Anterior cingulate cortex (tissue), 58 donors: Measurements from ENCODE around the gene SVIL.

Source experiments
- DNase-seq, 58 donors: peaks; one replicate each; lab custom pipeline; 2025; lab: John Stamatoyannopoulos, UW

The SVIL gene

DNA sequence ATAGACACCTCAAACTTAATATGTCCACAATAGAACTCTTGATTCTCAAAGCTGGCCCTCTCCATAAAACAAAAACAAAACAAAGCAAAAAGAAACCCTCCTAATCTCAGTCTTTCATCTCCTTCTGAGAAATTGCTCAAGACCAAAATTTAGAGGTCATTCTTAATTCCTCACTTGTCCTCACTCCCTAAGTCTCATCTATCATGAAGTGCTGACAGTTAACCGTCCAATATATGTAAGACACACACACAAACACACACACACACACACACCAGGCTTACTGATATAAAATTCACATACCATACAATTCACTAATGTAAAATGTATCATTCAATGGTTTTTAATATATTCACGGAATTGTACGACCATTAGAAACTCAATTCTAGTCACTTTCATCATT, 17.0 kb upstream of the SVIL start:
- no peak for DNase-seq

DNA sequence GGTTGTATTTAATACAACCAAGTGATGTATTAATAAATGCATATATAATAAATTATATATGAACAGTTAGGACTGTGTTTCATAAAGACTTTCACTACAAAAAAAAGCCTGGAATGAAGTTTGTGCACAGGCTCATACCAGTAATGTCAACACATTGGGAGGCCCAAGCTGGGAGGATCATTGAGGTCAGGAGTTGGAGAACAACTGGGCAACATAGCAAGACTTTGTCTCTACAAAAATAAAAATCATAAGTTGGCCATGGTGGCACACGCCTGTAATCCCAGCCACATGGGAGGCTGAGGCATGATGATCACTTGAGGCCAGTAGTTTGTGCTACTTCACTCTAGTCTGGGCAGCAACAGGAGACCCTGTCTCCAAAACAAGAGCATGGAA, 15.8 kb upstream of the SVIL start:
- DNase-seq, result no peak

DNA sequence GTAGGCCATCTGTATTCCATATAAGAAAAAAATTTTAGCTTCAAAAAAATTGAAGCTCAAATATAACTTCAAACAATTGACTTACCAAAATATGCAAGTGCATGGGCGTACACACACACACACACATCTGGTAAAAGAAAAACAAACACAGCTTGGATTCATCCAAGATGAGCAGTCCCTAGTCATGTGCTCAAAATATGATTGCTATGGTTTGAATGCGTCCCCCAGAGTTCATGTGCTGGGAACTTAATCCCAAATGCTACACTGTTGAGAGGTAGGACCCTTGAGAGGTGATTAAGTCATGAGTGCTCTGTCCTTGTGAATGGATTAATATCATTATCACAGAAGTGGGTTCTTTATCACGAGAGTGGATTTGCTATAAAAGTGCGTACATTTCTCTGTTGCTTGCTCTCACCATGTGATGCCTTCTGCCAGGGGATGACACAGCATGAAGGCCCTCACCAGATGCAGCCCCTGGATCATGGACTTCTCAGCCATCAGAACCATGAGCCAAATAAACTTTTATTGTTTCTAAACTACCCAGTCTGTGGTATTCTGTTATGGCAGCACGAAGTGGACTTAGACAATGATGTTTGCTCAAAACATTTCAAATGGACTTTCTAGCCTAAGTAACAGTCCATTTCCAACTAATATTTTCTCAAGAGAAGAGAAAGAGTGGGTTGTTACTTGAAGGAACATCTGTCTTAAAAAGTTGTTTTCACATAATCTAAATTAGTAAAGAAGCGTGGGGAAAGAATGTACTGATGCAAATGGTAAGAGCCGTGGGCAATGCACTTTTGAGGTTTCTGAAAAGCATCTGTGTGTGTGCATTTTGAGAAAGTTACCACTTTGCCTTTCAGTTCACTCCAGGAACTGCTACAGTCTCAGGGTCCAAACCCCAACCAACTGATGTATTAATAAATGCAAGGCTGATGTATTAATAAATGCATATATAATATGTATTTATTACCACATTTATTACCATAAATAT, 15.1 kb upstream of the SVIL start:
- DNase-seq, result no peak

DNA sequence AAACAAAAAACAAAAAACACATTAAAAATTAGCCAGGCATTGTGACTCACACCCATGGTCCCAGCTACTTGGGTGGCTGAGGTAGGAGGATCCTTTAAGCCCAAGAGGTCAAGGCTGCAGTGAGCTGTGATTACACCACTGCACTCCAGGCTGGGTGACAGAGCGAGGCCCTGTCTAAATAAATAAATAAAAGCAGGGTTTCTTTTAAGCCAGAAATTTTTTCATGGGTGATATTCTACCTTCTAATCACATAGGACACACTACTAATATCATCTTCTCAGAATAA, 14.2 kb upstream of the SVIL start:
- no peak for DNase-seq

DNA sequence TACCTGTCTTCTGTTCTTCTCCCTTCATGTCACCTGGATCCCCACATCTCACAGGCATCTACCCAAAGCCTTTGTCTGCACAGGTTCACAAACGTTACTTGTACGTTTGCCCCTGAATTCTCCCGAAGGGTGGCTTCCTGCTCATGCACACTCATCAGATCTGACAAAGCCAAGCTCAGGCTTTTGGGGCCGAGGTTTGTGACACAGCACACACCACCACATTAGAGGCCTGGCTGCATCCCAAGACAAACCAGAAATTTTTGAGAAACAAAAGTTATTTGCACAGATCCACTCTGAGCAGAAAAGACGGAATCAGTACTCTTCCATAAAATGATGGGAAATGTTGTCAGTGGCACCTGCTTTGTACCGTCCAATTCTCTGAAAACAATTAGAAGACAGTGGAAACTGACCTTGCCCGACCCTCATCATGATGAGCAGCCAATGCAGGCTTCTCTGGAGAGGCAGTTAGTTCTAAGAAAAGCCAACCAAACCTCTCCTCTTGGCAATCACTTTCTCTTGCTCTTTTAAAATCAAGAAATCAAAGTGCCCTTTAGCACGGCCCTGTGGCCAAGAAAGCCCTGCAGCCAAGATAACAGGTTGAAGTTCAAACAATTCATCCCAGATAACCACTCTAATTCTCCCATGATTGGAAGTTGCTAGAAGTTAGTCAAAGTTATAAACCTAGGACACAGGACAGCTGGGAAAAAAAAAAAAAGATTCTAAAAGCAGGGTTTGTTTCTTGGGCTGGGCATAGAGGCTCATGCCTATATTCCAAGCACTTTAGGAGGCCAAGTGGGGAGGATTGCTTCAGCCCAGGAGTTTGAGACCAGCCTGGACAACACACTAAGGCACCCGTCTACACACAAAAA, 13.6 kb upstream of the SVIL start:
- DNase-seq, result no peak

DNA sequence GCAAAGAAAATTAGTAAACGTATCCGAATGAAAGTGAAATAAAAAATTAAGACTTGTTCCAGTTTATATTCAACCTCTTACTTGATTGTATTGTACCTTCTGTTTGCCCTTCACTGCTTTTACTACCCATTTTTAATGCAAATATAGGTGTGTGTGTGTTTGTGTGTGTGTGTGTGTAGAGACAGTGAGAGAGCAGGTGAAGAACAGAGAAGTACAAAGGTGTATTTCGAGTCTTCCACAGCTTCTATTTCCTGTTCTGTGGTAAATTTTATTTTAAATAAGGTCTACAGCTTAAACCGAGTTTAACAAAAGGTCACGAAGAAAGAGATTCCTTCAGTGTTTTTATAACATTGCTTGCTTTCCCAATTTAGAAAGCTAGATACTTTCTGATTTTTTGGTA, 12.7 kb upstream of the SVIL start:
- DNase-seq, result no peak

DNA sequence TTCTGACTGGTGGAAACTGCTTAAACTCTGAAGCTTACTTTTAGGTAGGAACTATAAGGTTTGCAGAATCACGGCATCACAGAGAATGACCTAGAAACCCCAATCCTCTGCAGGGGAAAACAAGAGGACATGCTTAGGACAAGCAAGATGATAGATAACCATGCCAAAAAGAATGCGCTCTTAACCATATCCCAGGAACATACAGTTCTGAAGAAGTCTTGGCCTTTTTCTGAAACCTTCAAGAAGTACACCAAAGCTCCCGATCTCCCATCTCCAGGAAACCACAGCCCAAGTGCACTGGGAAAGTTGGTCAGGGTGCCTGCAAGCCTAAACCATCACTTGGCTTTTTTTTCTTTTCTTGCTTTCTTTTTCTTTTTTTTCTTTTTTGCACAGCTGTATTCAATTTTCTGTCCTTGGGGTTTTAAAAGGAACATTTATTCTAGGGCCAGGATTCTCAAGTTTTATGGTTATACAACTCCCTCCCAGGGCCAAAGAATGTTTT, 12.2 kb upstream of the SVIL start:
- DNase-seq, result no peak

DNA sequence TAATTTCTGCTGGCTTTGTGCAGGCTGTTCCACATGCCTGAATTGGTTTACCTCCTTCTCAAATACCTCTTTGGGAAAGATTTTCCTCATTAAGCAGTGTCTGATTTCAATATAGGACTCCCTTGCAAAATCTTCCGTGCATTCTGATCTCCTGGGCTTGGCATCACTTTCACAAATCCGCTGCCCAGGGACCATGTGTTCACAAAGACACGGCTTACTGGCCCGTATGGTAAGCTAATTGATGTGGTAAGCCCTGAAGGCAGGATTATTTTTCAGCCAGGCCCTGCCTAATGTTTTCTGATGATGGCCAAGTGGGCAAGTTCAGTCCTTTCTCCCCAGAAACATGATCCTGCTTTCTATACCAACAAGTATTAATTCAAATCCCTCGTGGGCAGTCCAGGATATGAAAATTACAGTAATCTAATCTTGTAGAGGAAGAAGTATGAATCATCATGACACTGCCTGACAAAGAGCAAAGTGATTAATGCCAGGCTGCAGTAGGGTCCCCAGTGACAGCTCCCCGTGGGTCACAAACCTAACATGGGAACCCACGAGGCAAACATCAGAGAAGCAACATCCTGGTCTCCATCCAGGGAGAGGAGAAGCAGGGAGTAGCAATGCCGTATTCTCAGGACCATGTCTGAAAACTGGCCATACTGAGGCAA, 11.6 kb upstream of the SVIL start:
- DNase-seq, result no peak

DNA sequence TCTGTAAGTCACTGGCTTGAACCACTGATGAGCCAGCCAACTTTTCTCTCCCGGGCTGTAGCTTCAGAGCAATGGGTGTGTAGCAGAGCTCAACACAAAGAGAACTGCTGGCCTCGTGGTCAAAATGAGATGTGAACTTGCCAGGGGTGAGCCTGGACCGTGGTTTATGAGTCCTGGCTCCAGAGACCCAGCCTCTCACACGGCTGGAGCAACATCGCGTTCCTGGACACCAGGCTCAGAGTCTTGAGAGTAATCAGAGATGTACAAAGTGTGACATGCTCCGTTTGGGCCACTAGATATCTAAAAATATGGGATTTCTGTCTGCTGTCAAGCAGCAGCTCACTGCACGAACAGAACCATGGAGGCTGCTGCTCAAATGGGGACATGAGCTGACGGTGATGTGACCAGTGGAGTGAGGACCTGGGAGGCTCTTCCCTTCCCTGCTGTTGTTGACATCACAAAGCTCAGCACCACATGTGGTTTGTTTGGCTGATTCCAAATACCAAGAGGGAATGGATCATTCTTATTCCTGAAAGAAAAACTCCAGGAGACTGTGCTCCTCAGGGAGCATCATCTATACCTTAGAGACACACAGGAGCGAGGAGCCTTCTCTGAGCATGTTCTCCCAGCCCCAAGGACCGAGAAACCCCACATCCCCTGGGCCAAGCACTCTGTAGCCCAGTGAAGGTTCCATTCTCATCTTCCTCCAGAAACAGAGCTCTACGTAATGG, 9.2 kb upstream of the SVIL start:
- no peak for DNase-seq

DNA sequence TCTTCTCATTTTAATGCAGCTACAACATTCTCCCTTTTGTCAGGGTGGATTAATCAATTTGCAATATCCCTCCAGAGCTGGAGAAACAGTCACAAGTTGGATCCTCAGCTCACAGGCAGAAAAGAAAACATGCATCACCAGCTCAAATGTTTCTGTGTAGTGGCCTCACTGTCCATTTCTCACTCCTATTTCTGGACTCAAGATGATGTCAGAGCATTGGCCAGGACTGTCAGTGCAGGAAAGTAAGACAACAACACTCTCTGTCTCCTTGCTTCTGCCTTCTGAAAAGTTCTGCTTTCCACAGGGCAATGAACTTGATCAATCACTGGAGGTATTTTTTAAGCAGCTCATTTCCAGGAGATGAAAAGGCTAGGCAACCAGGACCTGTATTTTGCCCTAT, 8.2 kb upstream of the SVIL start:
- DNase-seq, result no peak

DNA sequence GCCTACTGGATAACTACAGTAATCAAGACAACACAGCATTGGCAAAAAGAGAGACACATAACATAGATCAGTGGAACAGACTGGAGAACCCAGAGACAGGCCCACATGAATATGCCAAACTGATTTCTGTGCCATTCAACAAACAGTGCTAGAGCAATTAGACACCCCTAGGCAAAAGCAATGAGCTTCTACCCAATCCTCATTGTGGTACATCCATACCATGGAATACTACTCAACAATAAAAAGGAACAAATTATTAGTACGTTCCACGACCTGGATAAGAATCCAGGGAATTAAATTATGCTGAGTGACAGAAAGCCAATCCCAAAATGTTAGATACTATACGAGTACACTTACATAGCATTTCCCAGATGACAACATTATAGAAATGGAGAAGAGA, 2.8 kb upstream of the SVIL start:
- no peak for DNase-seq

DNA sequence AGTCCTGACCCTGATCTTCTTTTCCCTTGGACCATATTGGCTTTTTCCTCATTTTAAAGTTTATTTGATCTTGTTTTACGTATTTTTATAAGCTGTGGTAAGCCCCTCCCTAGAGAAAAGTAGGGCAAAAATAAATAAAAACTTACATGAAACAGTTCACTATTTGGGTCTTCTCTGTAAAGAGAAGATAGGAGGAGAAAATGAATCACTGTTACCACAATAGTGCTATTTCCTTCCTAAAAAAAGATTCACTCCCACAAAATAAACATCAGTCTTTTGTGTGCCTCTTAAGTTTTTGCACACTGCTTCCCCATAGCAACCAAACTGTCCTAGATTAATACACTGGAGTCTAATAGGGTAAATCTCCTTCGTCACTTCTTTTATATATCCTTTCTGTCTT, 1.4 kb upstream of the SVIL start:
- DNase-seq, result no peak

DNA sequence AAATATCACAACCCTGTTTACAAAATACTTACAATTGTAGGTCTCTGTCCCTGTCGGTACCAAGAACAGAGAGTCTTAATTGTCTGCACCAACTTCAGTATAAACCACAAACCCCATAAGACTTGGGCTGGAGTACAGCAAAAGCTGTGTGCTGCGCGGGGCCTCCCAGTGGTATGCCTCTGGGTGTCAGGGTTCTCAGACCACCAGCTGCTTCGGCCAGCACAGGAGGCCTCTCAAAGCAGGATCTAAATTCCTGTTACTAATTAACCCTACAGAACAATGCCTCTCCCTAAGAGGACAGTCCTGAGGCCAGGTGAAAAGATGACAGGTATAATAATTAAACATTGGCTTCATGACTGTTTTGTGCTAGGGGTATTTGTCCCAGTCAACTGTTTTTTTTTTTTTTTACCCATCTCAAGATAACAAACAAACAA, 957 bp upstream of the SVIL start:
- no peak for DNase-seq

DNA sequence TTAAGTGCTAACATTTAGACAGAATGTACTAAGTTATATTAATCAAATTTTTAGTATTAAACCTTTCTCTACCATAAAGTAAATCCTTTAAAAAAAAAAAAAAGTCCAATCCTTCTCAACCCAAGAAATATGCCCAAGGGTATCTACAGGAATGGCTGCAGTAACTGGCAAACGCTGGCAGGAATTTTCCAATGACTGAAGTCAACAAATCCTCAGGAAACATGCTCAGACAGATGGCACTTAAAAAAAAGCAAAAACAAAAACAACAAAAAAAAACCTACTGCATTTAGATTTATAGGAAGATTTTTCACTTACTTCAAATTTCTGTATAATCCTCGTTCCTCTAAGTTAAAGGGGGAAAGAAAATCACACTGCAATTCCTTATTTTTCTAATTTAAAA, 666 bp downstream of the SVIL start:
- DNase-seq, result no peak

DNA sequence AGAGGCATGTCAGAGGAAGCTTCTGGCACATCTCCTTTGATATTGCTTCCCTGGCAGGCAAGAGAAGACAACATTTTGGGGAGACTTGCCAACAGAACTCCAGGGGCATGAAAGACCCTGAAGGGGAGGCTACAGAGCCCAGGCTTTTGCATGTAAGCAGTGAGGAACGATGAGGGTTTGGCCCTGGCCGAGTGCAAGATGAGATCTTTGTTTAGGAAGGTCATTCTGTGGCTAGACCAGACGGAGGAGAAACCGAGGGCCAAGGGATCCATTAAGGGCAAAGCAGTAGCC, 3.8 kb downstream of the SVIL start:
- no peak for DNase-seq

DNA sequence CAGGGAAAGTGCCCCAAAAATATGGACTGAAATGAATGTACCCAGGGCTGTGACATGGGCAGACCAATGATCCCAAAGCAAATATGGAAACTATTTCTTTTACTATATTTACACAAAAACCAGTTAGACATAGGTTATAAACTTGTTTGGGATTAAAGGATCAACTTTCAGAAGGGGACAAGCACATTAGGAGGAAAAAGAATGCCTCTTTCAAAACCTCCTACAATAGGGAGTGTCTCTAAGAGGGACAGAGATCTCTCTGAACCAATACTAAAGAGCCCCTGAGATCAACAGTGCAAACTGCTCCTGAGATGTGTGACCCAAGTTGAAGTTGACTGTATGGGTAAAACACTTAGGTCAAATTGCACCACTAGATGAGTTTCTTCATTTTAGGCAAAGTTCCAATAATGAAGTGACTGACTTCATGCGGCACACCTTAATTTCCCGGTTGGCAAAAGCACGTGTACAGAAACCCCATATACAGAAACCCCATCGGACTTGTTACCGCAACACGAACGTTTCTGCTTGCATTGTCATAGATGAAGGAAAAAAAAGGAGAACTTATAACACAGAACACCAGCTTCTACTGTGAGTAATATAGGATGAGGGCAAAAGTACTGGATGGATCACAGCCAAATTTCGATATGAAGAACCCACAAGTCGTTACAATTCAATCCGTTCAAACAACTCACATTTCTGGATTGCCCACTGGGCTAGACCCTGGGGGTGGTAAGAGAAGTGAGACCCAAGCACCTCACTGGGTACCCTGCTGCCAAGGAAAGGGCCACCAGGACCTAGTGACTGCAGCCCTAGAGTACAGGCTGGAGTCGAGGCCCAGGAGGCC, 4.3 kb downstream of the SVIL start:
- no peak for DNase-seq

DNA sequence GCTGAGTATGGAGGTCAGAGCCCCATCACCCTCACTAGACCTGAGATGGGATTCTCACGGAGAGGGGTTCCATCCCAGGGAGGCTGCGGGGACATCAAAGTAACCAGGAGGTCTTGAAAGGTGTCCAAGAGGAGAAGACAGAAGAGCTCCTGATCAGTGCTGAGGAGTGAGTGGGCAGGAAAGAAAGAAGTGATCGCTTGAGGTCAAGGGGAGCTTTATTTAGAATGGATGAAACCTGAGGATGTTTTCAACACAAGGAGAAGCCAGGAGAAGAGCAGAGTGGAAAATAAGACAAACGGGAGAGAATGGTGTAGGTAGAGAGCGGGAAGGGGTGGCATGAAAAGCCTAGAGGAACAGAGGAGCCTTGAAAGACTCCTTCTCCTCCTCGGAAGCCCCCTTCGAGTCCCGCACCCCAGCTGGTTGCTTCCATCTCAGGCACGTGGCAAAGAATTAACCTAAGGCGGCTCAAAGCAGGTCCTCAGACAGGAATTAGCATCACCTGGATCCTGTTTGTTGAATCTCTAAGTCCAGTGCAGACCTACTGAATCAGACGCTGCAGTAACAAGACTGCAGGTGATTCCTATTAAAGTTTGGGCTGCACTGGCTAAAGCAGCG, 5.8 kb downstream of the SVIL start:
- no peak for DNase-seq

DNA sequence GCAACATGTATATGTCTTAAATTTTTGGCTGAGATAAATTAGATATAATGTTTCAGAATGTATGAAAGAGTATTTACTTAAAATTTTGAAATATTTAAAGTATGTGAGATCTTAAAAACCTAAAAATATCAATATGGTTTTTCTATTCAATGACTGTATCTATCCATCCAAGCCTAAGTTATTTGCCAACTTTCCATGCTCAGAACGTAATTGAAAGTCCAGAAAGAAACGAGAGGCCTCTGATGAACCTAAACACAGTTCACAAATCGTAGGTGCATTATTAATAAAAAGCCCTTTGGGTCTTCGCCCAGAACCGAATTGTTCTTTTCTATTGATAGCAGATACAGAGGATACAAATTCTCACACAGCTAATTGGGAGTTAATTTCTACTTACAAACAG, 6.5 kb downstream of the SVIL start:
- DNase-seq, result no peak
